Activated CD8-positive, alpha-beta memory T cell treated with anti-CD3 and anti-CD28 coated beads, Interleukin-2, amount 10 ng/mL, durations not matched to agents 7 days and 5 days (primary cell): ENCODE data around the gene CRYBA4. TPM values are rescaled to one million over a fixed set of nuclear protein-coding genes. Genes with fewer than 3 reads are reported as not detected.
A peak's percentile ranks its signal among the peaks of the same experiment; 100 is the strongest.

Experiments used
- ATAC-seq: fragments of 150-1000 bp; cut with Tn5 transposase; one replicate; pipeline ENCODE4 v1.10.0; 2021; ENCODE audit warnings: moderate library complexity
- CTCF ChIA-PET: fragments of 350-600 bp; sonication (Branson Sonifier 250); formaldehyde crosslinking; loops from one replicate; lab custom pipeline; 2021; ENCODE audit warnings: antibody characterized with exemption; lab: Charles Lee
- DNase-seq: peaks from one replicate; pipeline ENCODE4 v3.0.0-alpha.2; 2020
- H3K27ac Mint-ChIP-seq: one replicate; pipeline ENCODE4 v1.8.0; 2021; ENCODE audit warnings: mild to moderate bottlenecking, mixed read lengths
- H3K27me3 Mint-ChIP-seq: one replicate; pipeline ENCODE4 v1.8.0; 2021; ENCODE audit warnings: mixed read lengths
- H3K36me3 Mint-ChIP-seq: one replicate; pipeline ENCODE4 v1.8.0; 2021; ENCODE audit warnings: mild to moderate bottlenecking, mixed read lengths
- H3K4me1 Mint-ChIP-seq: one replicate; pipeline ENCODE4 v1.8.0; 2021; ENCODE audit warnings: mixed read lengths
- H3K4me3 Mint-ChIP-seq: one replicate; pipeline ENCODE4 v1.8.0; 2021; ENCODE audit warnings: mild to moderate bottlenecking, moderate library complexity, mixed read lengths
- H3K9me3 Mint-ChIP-seq: one replicate; pipeline ENCODE4 v1.8.0; 2022; ENCODE audit warnings: low read depth, mixed read lengths
- total RNA-seq, 2 experiments: library from RNA; stranded (reverse); gene quantifications; one replicate each; pipeline ENCODE4 v1.2.3, GENCODE V29; 2021

CRYBA4 gene
- total RNA-seq, 2 experiments from 2014 or later: 0.38 TPM; not detected in 1

DNA sequence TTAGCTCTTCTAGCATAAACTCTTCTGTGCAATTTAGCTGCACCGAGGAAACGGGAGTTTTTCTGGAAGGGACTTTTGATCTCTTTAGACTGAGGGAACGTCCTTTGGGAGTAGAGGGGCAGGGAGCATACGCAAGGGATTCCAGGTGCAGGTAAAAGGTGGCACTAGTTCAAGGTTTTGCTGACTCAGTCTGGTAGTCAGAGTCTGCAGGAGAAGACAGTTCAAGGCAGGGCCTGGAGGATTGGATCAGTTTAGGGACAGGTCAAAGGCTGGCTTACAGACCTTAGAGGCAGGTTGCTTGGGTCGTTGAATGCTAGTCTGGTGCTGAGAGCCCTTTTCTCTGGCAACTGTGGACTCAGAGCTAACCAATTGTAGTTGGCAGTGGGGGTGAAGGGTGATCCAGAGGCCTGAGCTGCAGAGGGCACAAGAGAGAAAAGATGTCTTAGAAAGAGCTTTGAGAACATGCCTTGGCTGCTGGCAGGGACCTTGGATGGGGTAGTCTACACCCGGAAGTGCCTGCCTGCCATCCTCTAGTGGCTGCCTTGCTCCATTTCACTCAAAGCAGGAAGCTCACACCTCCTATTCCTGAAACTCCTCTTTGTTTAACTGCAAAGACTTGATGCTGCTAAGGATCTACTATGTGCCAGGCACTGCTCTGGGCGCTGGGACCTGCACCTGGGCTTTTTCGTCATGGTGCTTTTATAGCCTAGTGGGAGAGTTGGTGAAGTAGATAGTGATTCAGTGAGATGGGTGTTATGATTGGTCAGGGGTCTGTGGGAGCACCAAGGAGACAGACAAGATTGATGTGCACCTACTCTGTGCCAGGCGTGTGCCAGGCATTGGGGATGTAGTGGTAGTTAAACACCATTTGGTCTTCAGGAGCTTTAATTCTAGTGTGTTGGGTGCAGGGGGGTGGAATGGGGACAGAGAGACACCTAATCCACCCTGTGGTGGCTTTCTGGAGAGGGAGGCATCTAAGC lies 52.7 kb downstream of the CRYBA4 start:
- H3K4me3 Mint-ChIP-seq: peak overlapping the region; percentile 93
- H3K27ac Mint-ChIP-seq: peak overlapping the region; percentile 97
- ATAC-seq (no peak), DNase-seq (peak; percentile 67)
- no peaks in the 10 kb centered on the region for H3K27me3 Mint-ChIP-seq
- H3K36me3 Mint-ChIP-seq: peaks cover 24% of the 10 kb centered on the region
- CTCF ChIA-PET: interaction anchor here (1.0 to 3.8 kb wide), 14 partner anchors 8 to 312 kb away, joined by 3 to 17 read pairs (median 4); partner anchors contain the start of genes HPS4, MIAT and SRRD
- no peaks in the 10 kb centered on the region for H3K9me3 Mint-ChIP-seq
- H3K4me1 Mint-ChIP-seq: peaks cover 73% of the 10 kb centered on the region

DNA sequence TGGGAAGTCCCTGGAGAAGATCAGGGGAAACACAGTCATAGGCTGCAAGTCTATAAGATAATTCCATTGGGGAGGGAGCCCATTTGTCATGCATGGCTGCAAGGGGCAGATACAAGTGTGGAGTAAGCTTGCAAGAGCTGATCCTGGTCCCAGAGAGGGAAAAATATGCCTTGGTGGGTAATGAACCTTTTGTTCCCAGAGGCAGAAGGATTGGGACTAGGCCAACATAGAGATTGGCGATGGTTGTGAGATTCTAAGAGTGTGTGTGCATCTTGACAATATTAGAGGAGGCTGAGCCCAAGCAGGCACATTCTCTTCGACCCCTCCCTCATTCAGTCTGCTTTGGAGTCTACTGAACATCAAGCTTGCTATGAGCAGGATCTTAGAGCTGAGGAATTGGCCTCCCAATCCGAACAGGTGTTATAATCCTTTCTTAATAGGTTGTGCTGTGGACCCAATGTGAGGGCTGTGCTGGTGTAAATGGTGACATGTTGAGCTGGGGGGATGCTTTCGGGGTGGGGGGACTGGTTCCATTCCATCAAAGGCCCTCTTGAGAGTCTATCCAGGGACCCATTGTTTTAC lies 54.0 kb downstream of the CRYBA4 start:
- Mint-ChIP-seq H3K36me3 (peaks cover 21% of the 10 kb centered on the region), H3K4me3 (peak overlapping the region; percentile 93), H3K9me3 (no peaks in the 10 kb centered on the region), H3K4me1 (peaks cover 64% of the 10 kb centered on the region), H3K27ac (peak overlapping the region; percentile 97), H3K27me3 (no peaks in the 10 kb centered on the region)
- ATAC-seq (no peak), DNase-seq (no peak)
- CTCF ChIA-PET: interaction anchor here (0.8 to 1.1 kb wide), 2 partner anchors 25 to 215 kb away, joined by 3 to 4 read pairs; no protein-coding TSS in a partner anchor

DNA sequence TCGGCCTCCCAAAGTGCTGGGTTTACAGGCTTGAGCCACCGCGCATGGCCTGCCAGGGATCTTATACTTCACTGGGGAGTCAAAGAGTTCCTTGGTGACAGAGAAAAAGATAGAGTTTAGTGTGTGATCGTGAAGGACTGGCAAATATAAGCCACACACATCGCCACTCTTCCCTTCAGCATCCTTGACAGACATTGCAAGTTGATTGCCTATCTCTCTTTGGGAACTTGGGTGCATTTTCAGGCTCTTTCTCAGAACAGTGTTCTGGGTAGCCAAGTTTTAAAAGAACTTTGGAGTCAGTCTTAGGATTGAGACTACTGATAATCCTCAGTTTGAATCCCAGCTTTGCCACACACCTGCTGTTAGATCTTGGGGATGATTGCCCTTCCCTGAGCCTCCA lies 55.5 kb downstream of the CRYBA4 start:
- H3K4me3 Mint-ChIP-seq: no peak overlapping the region
- peaks cover 49% of the 10 kb centered on the region for H3K4me1 Mint-ChIP-seq
- no peaks in the 10 kb centered on the region for H3K27me3 Mint-ChIP-seq
- DNase-seq (no peak), ATAC-seq (no peak)
- CTCF ChIA-PET: interaction anchor here (0.7 to 1.1 kb wide), 2 partner anchors 165 to 421 kb away, joined by 3 read pairs; no protein-coding TSS in a partner anchor
- no peak overlapping the region for H3K27ac Mint-ChIP-seq
- no peaks in the 10 kb centered on the region for H3K9me3 Mint-ChIP-seq
- H3K36me3 Mint-ChIP-seq: peaks cover 28% of the 10 kb centered on the region

- H3K36me3 Mint-ChIP-seq: peaks cover 29% of the 10 kb centered on the region
- H3K4me1 Mint-ChIP-seq: peaks cover 39% of the 10 kb centered on the region
- no peaks in the 10 kb centered on the region for H3K9me3 Mint-ChIP-seq
- H3K4me3 Mint-ChIP-seq: no peak overlapping the region
- DNase-seq (peak; percentile 84), ATAC-seq (peak; percentile 64)
- CTCF ChIA-PET: interaction anchor here (0.5 to 1.7 kb wide), 13 partner anchors 12 to 315 kb away, joined by 3 to 7 read pairs (median 3); partner anchors contain the start of genes HPS4, MIAT and SRRD
- no peak overlapping the region for H3K27ac Mint-ChIP-seq
- H3K27me3 Mint-ChIP-seq: no peaks in the 10 kb centered on the region
These were observed 57.4 kb downstream of the CRYBA4 start for GRCh38 chr22:26679003-26679629.

Other genes starting within 250 kb of the CRYBA4 start
- 10 to 100 TPM; 15.3 to 17.0 TPM for gene ASPHD2, start 192.7 kb upstream of the CRYBA4 start, total RNA-seq
- gene HPS4, start 138.2 kb upstream of the CRYBA4 start, total RNA-seq: 10 to 100 TPM; 39.3 to 41.2 TPM
- 10 to 100 TPM; 17.5 to 22.6 TPM for gene SRRD, start 138.1 kb upstream of the CRYBA4 start, total RNA-seq
- gene TFIP11, start 109.5 kb upstream of the CRYBA4 start, total RNA-seq: 10 to 100 TPM; 58.0 to 64.8 TPM
- gene TPST2, start 31.8 kb upstream of the CRYBA4 start, total RNA-seq: 10 to 100 TPM; 61.6 to 81.6 TPM
- under 1 TPM in 1 of 2 experiments, not detected in 1; 0.38 TPM for gene CRYBB1, start 3.9 kb upstream of the CRYBA4 start, total RNA-seq
- 100 to 1,000 TPM in 1 of 2 experiments, 10 to 100 TPM in 1; 66.5 to 125 TPM for gene MIAT, start 35.6 kb downstream of the CRYBA4 start, total RNA-seq